Measurements from ENCODE around the gene LDHA. TPM values are rescaled to one million over a fixed set of nuclear protein-coding genes. Genes with fewer than 3 reads are reported as not detected.

The LDHA gene
- total and polyA plus RNA-seq, 2 of the 13 experiments (the other 11 are each of a cell fraction or from before 2014, with no cell fraction given), result 805 to 1,547 TPM

- TF ChIP-seq ZFP62 (CRISPR knock-in tag; IDR thresholded peaks at IDR 0.05) (no peak), RFXANK (CRISPR knock-in tag; IDR thresholded peaks at IDR 0.05) (no peak), ZNF230 (CRISPR knock-in tag; IDR thresholded peaks at IDR 0.05) (no peak), ZKSCAN5 (CRISPR knock-in tag; IDR thresholded peaks at IDR 0.05) (no peak), ZGPAT (CRISPR knock-in tag; IDR thresholded peaks at IDR 0.05) (0 out of 2 replicates have a peak, but pooled peaks have one; percentile 54), ZNF878 (CRISPR knock-in tag; IDR thresholded peaks at IDR 0.05) (peak; percentile 33; the same call in 1 of the 2 replicates), ZNF704 (CRISPR knock-in tag; IDR thresholded peaks at IDR 0.05; ENCODE audit: borderline replicate concordance) (peak; percentile 68; the same call in 1 of the 2 replicates), POLR2AphosphoS5 (IDR thresholded peaks at IDR 0.05; ENCODE audit: low read depth, low read length) (peak; percentile 86), ZNF33B (CRISPR knock-in tag; IDR thresholded peaks at IDR 0.05) (no peak), IKZF4 (CRISPR knock-in tag; IDR thresholded peaks at IDR 0.05; ENCODE audit: borderline replicate concordance, low read depth, not compliant biosample characterization) (no peak), FOXM1 (CRISPR knock-in tag; IDR thresholded peaks at IDR 0.05) (no peak), TBL1XR1 (IDR thresholded peaks at IDR 0.05; ENCODE audit: borderline replicate concordance, low read length, partially characterized antibody) (no peak)
- TF ChIP-seq, protein P1, sequence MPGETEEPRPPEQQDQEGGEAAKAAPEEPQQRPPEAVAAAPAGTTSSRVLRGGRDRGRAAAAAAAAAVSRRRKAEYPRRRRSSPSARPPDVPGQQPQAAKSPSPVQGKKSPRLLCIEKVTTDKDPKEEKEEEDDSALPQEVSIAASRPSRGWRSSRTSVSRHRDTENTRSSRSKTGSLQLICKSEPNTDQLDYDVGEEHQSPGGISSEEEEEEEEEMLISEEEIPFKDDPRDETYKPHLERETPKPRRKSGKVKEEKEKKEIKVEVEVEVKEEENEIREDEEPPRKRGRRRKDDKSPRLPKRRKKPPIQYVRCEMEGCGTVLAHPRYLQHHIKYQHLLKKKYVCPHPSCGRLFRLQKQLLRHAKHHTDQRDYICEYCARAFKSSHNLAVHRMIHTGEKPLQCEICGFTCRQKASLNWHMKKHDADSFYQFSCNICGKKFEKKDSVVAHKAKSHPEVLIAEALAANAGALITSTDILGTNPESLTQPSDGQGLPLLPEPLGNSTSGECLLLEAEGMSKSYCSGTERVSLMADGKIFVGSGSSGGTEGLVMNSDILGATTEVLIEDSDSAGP (CRISPR knock-in tag; IDR thresholded peaks at IDR 0.05; ENCODE audit: borderline replicate concordance), result peak; percentile 54; the same call in 1 of the 2 replicates
- TF ChIP-seq, protein P2, sequence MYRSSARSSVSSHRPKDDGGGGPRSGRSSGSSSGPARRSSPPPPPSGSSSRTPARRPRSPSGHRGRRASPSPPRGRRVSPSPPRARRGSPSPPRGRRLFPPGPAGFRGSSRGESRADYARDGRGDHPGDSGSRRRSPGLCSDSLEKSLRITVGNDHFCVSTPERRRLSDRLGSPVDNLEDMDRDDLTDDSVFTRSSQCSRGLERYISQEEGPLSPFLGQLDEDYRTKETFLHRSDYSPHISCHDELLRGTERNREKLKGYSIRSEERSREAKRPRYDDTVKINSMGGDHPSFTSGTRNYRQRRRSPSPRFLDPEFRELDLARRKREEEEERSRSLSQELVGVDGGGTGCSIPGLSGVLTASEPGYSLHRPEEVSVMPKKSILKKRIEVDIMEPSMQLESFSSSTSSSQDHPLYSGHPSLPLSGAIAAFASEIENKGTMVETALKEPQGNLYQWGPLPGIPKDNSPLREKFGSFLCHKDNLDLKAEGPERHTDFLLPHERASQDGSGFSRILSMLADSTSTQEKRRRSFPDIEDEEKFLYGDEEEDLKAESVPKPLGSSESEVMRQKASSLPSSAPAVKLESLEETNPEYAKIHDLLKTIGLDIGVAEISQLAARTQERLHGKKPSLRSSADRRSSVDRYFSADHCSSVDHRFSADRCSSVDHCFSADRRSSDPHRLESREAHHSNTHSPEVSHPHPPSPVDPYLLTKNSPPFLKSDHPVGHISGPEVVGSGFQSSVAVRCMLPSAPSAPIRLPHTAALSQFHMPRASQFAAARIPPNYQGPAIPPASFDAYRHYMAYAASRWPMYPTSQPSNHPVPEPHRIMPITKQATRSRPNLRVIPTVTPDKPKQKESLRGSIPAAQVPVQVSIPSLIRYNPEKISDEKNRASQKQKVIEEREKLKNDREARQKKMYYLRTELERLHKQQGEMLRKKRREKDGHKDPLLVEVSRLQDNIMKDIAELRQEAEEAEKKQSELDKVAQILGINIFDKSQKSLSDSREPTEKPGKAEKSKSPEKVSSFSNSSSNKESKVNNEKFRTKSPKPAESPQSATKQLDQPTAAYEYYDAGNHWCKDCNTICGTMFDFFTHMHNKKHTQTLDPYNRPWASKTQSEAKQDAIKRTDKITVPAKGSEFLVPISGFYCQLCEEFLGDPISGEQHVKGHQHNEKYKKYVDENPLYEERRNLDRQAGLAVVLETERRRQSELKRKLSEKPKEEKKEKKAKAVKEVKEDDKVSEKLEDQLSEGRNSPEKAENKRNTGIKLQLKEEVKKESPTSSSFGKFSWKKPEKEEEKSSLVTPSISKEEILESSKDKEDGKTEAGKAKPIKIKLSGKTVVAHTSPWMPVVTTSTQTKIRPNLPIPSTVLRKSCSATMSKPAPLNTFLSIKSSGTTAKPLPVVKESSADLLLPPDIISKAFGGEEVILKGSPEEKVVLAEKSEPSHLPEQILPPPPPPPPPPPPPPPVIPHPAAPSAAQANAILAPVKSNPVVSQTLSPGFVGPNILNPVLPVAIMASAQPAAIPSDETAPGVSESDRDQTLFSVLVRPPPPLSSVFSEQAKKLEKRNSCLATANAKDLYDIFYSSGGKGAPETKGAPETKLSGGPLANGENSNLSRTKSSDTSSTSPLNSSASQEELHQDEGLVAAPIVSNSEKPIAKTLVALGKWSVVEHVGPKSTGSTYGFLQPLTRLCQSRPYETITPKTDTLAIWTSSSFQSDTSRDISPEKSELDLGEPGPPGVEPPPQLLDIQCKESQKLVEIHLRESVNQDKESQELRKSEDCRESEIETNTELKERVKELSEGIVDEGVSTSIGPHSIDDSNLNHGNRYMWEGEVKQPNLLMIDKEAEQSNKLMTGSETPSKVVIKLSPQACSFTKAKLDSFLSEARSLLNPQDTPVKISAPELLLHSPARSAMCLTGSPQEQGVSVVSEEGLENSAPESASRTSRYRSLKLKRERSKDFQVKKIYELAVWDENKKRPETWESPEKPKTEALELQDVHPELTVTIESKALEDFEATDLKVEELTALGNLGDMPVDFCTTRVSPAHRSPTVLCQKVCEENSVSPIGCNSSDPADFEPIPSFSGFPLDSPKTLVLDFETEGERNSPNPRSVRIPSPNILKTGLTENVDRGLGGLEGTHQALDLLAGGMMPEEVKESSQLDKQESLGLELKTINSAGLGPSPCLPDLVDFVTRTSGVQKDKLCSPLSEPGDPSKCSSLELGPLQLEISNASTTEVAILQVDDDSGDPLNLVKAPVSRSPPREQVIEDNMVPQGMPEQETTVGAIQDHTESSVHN (CRISPR knock-in tag; IDR thresholded peaks at IDR 0.05), result peak; percentile 46; the same call in 1 of the 2 replicates
- TF ChIP-seq, protein P3, sequence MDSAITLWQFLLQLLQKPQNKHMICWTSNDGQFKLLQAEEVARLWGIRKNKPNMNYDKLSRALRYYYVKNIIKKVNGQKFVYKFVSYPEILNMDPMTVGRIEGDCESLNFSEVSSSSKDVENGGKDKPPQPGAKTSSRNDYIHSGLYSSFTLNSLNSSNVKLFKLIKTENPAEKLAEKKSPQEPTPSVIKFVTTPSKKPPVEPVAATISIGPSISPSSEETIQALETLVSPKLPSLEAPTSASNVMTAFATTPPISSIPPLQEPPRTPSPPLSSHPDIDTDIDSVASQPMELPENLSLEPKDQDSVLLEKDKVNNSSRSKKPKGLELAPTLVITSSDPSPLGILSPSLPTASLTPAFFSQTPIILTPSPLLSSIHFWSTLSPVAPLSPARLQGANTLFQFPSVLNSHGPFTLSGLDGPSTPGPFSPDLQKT (CRISPR knock-in tag; IDR thresholded peaks at IDR 0.05; ENCODE audit: borderline replicate concordance), result no peak
These were observed 14.4 kb downstream of the LDHA start (continued) for GRCh38 chr11:18408558-18409291.
